C4-2B (cell line): ENCODE results near the gene WFIKKN2.

ENCODE experiments used
- CTCF ChIP-seq: fragments of 450-650 bp; conservative IDR thresholded peaks from 2 replicates; pipeline ENCODE4 v1.5.1; 2017; ENCODE audit warnings: mild to moderate bottlenecking
- ZFX ChIP-seq: fragments of 450-650 bp; IDR thresholded peaks from 2 replicates; pipeline ENCODE4 v1.6.1; 2017

DNA sequence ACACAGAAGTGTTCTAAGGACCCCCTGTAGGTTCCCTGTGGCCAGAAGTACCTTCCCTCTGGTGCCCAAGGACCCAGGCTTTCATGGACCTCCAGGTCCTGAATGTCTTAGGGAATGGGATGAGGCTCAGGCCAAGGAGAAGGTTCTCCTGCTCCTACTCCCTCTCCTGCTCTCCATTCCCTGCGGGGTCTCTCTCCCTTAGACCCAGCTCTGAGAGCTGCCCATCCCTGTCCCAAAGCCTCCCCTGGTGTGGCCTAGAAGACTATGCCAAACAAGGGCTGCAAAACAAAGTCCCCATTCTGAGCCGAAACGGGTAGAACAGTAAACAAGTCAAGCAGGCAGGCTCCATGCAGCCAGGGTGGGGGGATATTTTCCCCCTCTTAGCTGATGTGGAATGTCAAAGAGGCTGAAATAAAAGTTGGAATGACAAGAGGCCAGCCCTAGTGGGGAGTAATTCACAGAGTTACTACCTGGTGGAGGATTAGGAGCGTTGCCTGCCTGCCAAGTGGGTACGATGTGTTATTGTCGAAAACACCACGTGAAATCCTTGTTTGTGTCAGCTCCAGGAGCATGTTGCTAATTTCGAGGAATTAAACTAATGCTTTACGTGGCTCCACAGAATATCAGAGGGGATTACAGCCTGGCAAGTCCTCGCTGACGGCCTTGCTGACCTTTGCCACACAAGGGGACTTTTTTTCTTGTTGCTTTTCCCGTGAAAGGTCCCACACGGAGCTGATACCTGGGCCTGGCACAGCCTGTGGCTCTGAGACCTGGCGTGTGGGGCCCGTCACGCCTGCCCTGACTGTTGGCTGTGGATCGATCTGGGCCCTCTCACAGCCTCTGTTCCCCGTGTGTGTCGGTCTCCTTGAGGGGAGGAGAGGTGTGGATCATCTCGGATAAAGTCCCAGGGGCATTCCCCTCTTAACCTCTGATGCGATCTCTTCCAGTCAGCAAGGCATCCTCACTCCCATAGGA, 2.9 kb downstream of the WFIKKN2 start:
- TF ChIP-seq CTCF (no peak), ZFX (no peak)
